NCI-H82 treated with DMSO at 0.1 percent for 48 hours (cell line): ENCODE results near the gene TMEM128.
"Not testable (repeated sequence)": the region's sequence is repeated elsewhere in the genome, so short reads cannot be mapped to it uniquely, and the experiment has no call there.

Experiments
- DNase-seq: peaks from one replicate; lab custom pipeline; 2025; ENCODE audit not compliant: unreplicated experiment; lab: John Stamatoyannopoulos, UW

Gene TMEM128

DNA sequence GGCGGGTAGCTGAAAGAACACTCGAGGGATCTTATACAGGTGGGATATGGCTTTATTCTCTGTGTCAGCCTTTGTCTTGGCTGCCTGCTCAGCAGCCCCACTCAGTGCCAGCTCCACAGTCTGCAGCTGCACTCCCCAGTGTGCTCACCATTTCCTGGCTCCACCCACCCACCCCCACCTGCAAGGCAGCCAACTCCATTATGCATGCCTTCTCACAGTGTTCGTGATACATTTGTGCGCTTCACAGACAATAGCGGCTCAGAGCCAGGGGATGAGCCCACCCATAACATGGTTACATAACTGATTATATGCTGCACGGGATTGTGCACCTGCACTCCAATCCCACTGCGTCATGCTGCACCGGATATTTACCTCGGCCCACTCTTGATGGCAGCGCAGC is 8.8 kb upstream of the TMEM128 start:
- DNase-seq = no peak

DNA sequence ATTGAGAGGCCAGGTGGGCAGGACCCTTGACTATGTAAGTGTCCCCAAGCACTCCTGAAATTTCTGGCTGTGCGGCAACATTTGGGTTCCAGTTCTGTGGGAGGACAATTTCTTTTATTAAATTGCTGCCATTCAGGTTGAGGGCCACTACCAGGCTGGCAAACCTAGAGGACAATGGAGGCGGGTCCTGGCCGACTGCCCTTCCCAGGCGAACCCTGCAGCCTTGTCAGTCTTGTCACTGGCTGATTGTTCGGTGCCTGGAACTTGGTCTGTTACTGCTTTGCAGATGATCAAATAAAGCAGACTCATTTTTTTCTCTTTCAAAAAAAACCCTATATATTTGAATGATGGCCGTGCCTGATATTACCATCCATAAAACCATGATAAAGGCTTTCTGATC is 6.6 kb upstream of the TMEM128 start:
- DNase-seq = no peak

DNA sequence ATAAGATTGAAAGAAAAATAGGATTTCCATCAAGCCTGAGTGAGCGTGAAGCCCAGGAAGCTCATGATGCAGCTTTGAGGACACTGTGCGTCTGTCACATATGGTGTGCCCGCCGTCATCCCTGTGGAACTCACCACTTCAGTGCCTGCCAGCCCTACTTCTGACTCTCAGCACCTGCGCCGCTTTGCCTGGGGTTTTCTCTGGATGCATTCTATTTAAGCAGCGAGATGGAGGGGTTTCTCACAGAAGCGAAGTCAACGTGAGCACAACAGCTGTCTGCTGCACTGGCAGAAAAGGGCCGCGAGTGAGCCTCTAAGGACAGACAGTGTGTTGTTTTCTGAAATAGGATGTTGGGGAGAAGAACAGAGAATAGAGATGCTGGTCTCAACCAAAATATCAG is 6.2 kb upstream of the TMEM128 start:
- DNase-seq = no peak

- no peak for DNase-seq
These were observed 1.8 kb upstream of the TMEM128 start for GRCh38 chr4:4249866-4250265.

GRCh38 chr4:4249342-4249741 is 1.3 kb upstream of the TMEM128 start:
- DNase-seq = not testable (repeated sequence)

DNA sequence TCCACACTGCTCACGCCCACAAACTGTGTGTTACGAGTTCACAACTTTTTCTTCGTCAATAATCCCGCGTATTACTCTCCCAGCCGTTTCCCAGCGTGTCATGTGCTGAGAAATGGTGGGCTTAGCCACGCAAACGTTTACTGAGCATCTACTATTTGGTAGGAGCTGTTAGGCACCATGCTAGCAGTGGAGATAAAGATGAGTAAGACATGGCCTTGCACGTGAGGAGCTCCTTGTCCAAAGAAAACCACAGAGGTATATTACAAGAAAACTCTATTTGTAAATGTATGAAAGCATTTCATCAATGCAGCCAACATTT is 821 bp upstream of the TMEM128 start:
- no peak for DNase-seq

DNA sequence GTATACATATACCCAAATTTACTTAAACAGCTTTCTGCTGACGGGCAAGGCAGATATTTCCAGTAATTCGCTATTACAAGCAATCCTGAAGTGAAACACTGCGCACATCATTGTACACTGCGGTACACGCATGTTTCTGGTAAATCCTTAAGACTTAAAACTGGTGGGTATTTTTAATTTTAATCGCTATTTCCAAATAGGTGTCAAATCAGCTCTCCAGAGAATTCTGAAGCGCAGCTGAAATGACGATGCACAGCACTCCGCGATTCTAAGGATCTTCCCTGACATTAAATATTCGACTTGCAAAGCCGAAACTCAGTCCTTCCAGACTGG is 361 bp downstream of the TMEM128 start:
- DNase-seq = no peak

DNA sequence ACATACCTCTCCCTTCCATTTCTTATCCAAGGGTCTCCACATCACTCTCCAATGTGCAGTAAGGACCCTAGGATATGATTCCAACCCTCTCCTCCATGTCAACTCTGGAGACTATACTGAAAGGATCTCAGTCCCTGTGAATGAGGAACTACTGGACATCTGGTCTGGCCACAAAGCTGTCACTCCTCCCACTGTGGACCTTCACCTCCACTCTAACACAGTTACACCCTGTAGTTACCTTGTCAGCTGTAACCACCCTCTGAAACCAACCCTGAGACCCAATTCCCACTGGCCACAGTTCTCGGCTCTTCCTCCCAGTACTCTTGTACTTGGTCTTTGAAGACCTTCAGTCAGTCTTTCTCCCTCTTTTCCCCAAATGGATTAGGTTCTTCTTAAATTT is 2.9 kb downstream of the TMEM128 start:
- DNase-seq = no peak

- DNase-seq = not testable (repeated sequence)
These were observed 8.5 kb downstream of the TMEM128 start for GRCh38 chr4:4239551-4239950.

GRCh38 chr4:4233610-4234009 is 14.4 kb downstream of the TMEM128 start:
- DNase-seq = no peak

DNA sequence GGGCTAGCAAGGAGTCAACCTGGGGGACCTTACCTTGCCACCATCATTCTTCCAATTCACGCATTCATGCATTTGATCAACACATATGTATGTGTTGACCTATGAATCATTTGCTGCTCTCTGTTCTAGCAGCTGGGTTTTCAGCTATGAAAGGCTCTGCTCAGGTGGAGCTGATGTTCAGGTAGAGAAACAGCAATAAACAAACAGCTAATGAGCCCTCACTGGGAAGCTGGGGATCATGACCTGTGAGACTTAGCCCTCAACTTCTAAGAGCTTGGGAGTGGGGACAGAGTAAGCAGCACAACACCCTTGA is 19.7 kb downstream of the TMEM128 start:
- no peak for DNase-seq

- DNase-seq = no peak
These were observed 20.3 kb downstream of the TMEM128 start for GRCh38 chr4:4227510-4228355.

GRCh38 chr4:4226606-4227438 is 21.2 kb downstream of the TMEM128 start, which contains the start of gene OTOP1:
Gene OTOP1, minus strand, starts transcription at chr4:4226929. Its CDS starts 65 bp downstream, at chr4:4226864.
- no peak for DNase-seq

GRCh38 chr4:4225915-4226605 is 22.0 kb downstream of the TMEM128 start:
- no peak for DNase-seq

GRCh38 chr4:4217113-4217512 is 30.9 kb downstream of the TMEM128 start:
- DNase-seq = no peak

GRCh38 chr4:4216648-4217047 is 31.4 kb downstream of the TMEM128 start:
- DNase-seq = no peak

DNA sequence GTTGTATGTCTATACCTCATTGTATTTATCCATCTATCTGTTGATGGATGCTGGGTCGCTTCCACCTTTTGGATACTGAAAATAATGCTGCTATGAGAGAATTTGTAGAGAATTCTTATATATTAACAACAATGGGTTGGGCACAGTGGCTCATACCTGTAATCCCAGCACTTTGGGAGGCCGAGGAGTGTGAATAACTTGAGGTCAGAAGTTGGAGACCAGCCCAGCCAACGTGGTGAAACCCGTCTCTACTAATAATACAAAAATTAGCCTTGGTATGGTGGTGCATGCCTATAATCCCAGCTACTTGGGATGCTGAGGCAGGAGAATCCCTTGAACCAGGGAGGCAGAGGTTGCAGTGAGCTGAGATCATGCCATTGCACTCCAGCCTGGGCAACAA is 34.3 kb downstream of the TMEM128 start:
- not testable (repeated sequence) for DNase-seq

- no peak for DNase-seq
These were observed 41.8 kb downstream of the TMEM128 start for GRCh38 chr4:4206204-4206603.

- DNase-seq = no peak
These were observed 43.6 kb downstream of the TMEM128 start for GRCh38 chr4:4204401-4204745.

DNA sequence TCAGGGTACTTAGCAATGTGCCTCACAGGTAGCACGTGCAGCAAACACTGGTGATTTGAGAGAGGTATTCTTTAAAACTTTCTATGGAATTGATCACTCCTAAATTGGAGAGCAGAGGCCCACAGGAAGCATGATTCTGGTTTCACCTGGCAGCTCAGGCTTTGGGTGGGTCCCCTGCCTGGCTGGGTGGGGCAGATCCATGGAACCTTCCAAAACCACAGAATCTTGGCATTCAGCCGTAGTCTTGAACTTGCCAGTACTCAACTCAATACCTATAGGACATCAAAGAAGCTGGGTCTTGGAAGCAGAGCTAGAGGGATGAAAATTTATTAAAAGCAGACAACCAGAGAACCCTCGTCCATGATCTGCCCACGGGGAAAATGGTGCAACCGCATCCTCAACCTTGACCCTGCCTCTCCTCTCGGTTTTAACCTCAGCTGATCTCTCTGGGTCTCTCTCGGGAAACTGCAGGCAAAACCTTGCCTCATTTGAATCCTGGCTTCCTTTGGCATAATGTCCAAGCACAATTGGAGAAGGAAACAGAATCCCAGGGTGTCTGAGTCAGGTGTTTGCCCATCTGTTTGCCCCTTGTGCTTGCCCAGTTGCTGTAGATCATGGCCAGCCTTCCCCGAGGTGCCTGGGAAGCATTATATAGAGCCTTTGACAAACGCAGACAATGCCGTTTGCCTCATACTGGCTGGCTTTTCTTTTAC is 44.2 kb downstream of the TMEM128 start:
- no peak for DNase-seq

DNA sequence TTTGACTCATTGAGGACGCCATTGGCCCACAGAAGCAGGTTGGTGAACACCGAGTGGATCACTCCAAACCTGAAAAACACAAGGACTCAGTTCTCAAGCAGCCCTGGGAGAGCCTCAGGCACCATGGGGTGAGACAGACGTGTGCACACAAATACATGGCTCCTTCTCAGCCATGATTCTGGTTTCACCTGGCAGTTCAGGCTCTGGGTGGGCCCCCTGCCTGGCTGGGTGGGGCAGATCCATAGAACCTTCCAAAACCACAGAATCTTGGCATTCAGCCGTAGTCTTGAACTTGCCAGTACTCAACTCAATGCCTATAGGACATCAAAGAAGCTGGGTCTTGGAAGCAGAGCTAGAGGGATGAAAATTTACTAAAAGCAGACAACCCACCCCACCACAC is 45.5 kb downstream of the TMEM128 start:
- DNase-seq = no peak
